HCT116 (cell line): Measurements from ENCODE around the gene ASAP2.

ENCODE experiments used
- CTCF ChIP-seq, 3 experiments: fragments of 200-600 bp in 1 of 3; sonication (generic) in 1 of 3; IDR thresholded peaks in 2 of 3; conservative IDR thresholded peaks in 1 of 3; 2 replicates each; pipeline ENCODE4 v1.5.1; 2012 to 2017; ENCODE audit warnings: low read depth in 2 of 3, low read length in 2 of 3, antibody characterized with exemption in 1 of 3, borderline replicate concordance in 1 of 3, control low read depth in 1 of 3, mild to moderate bottlenecking in 1 of 3, mixed read lengths in 1 of 3, mixed run types in 1 of 3, moderate library complexity in 1 of 3; ENCODE audit not compliant: insufficient read depth in 1 of 3
- EZH2 ChIP-seq: fragments of 200-600 bp; sonication (generic); IDR thresholded peaks from 2 replicates; pipeline ENCODE4 v1.6.1; 2017; ENCODE audit warnings: antibody characterized with exemption, mixed run types
- POLR2AphosphoS5 ChIP-seq: IDR thresholded peaks from 2 replicates; pipeline ENCODE4 v1.6.1; 2011; ENCODE audit warnings: mild to moderate bottlenecking, low read depth, low read length, moderate library complexity
- REST ChIP-seq: IDR thresholded peaks from 2 replicates; pipeline ENCODE4 v1.6.1; 2012; ENCODE audit warnings: low read depth
- ZBTB33 ChIP-seq: IDR thresholded peaks from 2 replicates; pipeline ENCODE4 v1.6.1; 2011; ENCODE audit warnings: mild to moderate bottlenecking, low read length, moderate library complexity; ENCODE audit not compliant: insufficient replicate concordance; ENCODE audit errors: extremely low read depth

GRCh38 chr2:9380702-9381628 lies 174.4 kb downstream of the ASAP2 start:
- TF ChIP-seq REST: no peak
- no peak for TF ChIP-seq CTCF (IDR thresholded peaks at IDR 0.05 in 2 of 3, conservative IDR thresholded peaks at IDR 0.05 in 1 of 3; ENCODE audit: borderline replicate concordance in 1 of 3, insufficient read depth in 1 of 3, low read depth in 2 of 3, low read length in 2 of 3)
- peak; percentile 3 for TF ChIP-seq ZBTB33
- TF ChIP-seq POLR2AphosphoS5: peak; percentile 18; the same call in 1 of the 2 replicates
- TF ChIP-seq EZH2: no peak
